Subcutaneous abdominal adipose tissue (tissue), 5 donors: ENCODE measurements around the gene HYPK.
"Not testable (repeated sequence)": the region's sequence is repeated elsewhere in the genome, so short reads cannot be mapped to it uniquely, and the experiment has no call there.

Experiments
- H3K27ac ChIP-seq: one replicate; pipeline ENCODE4 v1.7.0; 2013; ENCODE audit warnings: low read depth, mild to moderate bottlenecking, inconsistent platforms, low read length, moderate library complexity
- H3K27me3 ChIP-seq, 5 donors: one replicate each; pipeline ENCODE4 v1.7.0; 2013; ENCODE audit warnings: low read length in 5 of 5, inconsistent platforms in 1 of 5; ENCODE audit not compliant: control insufficient read depth in 5 of 5, insufficient read depth in 4 of 5
- H3K36me3 ChIP-seq, 5 donors: one replicate each; pipeline ENCODE4 v1.7.0; 2013; ENCODE audit warnings: low read length in 5 of 5; ENCODE audit not compliant: control insufficient read depth in 5 of 5, insufficient read depth in 5 of 5
- H3K4me1 ChIP-seq, 5 donors: one replicate each; pipeline ENCODE4 v1.7.0; 2013; ENCODE audit warnings: low read length in 5 of 5, mild to moderate bottlenecking in 3 of 5, moderate library complexity in 1 of 5; ENCODE audit not compliant: control insufficient read depth in 5 of 5, insufficient read depth in 5 of 5
- H3K4me3 ChIP-seq, 5 donors: one replicate each; pipeline ENCODE4 v1.7.0; 2013; ENCODE audit warnings: low read length in 5 of 5, low read depth in 1 of 5
- H3K9ac ChIP-seq, 5 donors: one replicate each; pipeline ENCODE4 v1.7.0; 2013; ENCODE audit warnings: low read length in 5 of 5, mild to moderate bottlenecking in 4 of 5, moderate library complexity in 3 of 5
- H3K9me3 ChIP-seq, 5 donors: one replicate each; pipeline ENCODE4 v1.7.0; 2013; ENCODE audit warnings: low read length in 5 of 5; ENCODE audit not compliant: control insufficient read depth in 5 of 5
- donor health status: healthy.
- donor health status: healthy.
- donor health status: healthy.
- donor health status: healthy.
- donor health status: healthy.

The HYPK gene

GRCh38 chr15:43794269-43795037 is 5.9 kb upstream of the HYPK start:
- no peaks in the 10 kb centered on the region for H3K27me3 ChIP-seq
- H3K9ac ChIP-seq: peak overlapping the region in 1 of 5 donors; percentile 40
- H3K9me3 ChIP-seq: no peaks in the 10 kb centered on the region
- peaks cover 9 to 58% (median 49%) of the 10 kb centered on the region in 5 donors for H3K36me3 ChIP-seq
- peak overlapping the region; percentile 100 for H3K27ac ChIP-seq
- peak overlapping the region in 1 of 5 donors; percentile 4 for H3K4me3 ChIP-seq
- H3K4me1 ChIP-seq: peaks cover 8 to 70% (median 44%) of the 10 kb centered on the region in 5 donors

GRCh38 chr15:43795197-43795596 is 5.2 kb upstream of the HYPK start:
- Histone ChIP-seq H3K4me3 (no peak overlapping the region), H3K27me3 (no peaks in the 10 kb centered on the region), H3K9ac (no peak overlapping the region), H3K36me3 (peaks cover 9 to 64% (median 49%) of the 10 kb centered on the region in 5 donors), H3K9me3 (no peaks in the 10 kb centered on the region), H3K4me1 (peaks cover 8 to 76% (median 49%) of the 10 kb centered on the region in 5 donors), H3K27ac (peak overlapping the region; percentile 100)

GRCh38 chr15:43795997-43796396 is 4.4 kb upstream of the HYPK start:
- Histone ChIP-seq H3K36me3 (peaks cover 9 to 64% (median 49%) of the 10 kb centered on the region in 5 donors), H3K4me3 (no peak overlapping the region), H3K9ac (no peak overlapping the region), H3K27ac (peak overlapping the region; percentile 100), H3K27me3 (no peaks in the 10 kb centered on the region), H3K9me3 (no peaks in the 10 kb centered on the region), H3K4me1 (peaks cover 8 to 83% (median 54%) of the 10 kb centered on the region in 5 donors)

GRCh38 chr15:43796566-43796965 is 3.8 kb upstream of the HYPK start:
- Histone ChIP-seq H3K4me3 (no peak overlapping the region), H3K9ac (no peak overlapping the region), H3K4me1 (peaks cover 8 to 85% (median 56%) of the 10 kb centered on the region in 5 donors), H3K27me3 (no peaks in the 10 kb centered on the region), H3K27ac (peak overlapping the region; percentile 35), H3K9me3 (no peaks in the 10 kb centered on the region), H3K36me3 (peaks cover 9 to 64% (median 49%) of the 10 kb centered on the region in 5 donors)

GRCh38 chr15:43799209-43799944 is 1.0 kb upstream of the HYPK start:
- peak overlapping the region in 3 of 5 donors; percentile 91 to 99 (median 97) for H3K9ac ChIP-seq
- no peaks in the 10 kb centered on the region for H3K9me3 ChIP-seq
- H3K27ac ChIP-seq: peak overlapping the region; percentile 99
- H3K36me3 ChIP-seq: peaks cover 15 to 66% (median 50%) of the 10 kb centered on the region in 5 donors
- H3K27me3 ChIP-seq: no peaks in the 10 kb centered on the region
- peaks cover 4 to 66% (median 39%) of the 10 kb centered on the region in 5 donors for H3K4me1 ChIP-seq
- H3K4me3 ChIP-seq: peak overlapping the region in 2 of 5 donors; percentile 90 to 92

GRCh38 chr15:43799945-43800285 is 484 bp upstream of the HYPK start, which contains the start of gene SERINC4:
TSS of gene SERINC4 (minus strand) at chr15:43800220. CDS start at chr15:43799986, 234 bp downstream.
- Histone ChIP-seq H3K27me3 (no peaks in the 10 kb centered on the region), H3K4me1 (peaks cover 0 to 61% (median 34%) of the 10 kb centered on the region in 5 donors), H3K4me3 (peak within 1 kb of the TSS; percentile 90 to 98 (median 93)), H3K27ac (peak within 1 kb of the TSS; percentile 99), H3K9me3 (no peaks in the 10 kb centered on the region), H3K36me3 (peaks cover 20 to 66% (median 50%) of the 10 kb centered on the region in 5 donors), H3K9ac (peak within 1 kb of the TSS; percentile 85 to 99 (median 91))

GRCh38 chr15:43802676-43803075 is 2.3 kb downstream of the HYPK start:
- Histone ChIP-seq H3K4me1 (peaks cover 0 to 36% (median 25%) of the 10 kb centered on the region in 5 donors), H3K36me3 (peaks cover 22 to 66% (median 53%) of the 10 kb centered on the region in 5 donors)
- not testable (repeated sequence) for H3K9ac ChIP-seq, H3K27ac ChIP-seq, H3K9me3 ChIP-seq, H3K27me3 ChIP-seq, H3K4me3 ChIP-seq

GRCh38 chr15:43808435-43808950 is 8.1 kb downstream of the HYPK start:
- H3K27ac ChIP-seq: no peak overlapping the region

GRCh38 chr15:43808960-43809678 is 8.7 kb downstream of the HYPK start:
- no peaks in the 10 kb centered on the region for H3K4me1 ChIP-seq
- peaks cover 39 to 92% (median 77%) of the 10 kb centered on the region in 5 donors for H3K36me3 ChIP-seq
- no peak overlapping the region for H3K9ac ChIP-seq
- H3K27ac ChIP-seq: no peak overlapping the region
- H3K27me3 ChIP-seq: no peaks in the 10 kb centered on the region
- H3K9me3 ChIP-seq: no peaks in the 10 kb centered on the region
- no peak overlapping the region for H3K4me3 ChIP-seq

More at GRCh38 chr15:43808435-43808950, 8.1 kb downstream of the HYPK start:
- no peaks in the 10 kb centered on the region for H3K4me1 ChIP-seq
- no peaks in the 10 kb centered on the region for H3K9me3 ChIP-seq
- no peak overlapping the region for H3K4me3 ChIP-seq
- H3K36me3 ChIP-seq: peaks cover 40 to 88% (median 73%) of the 10 kb centered on the region in 5 donors
- no peaks in the 10 kb centered on the region for H3K27me3 ChIP-seq
- no peak overlapping the region for H3K9ac ChIP-seq
